ENCODE results near the gene GLYATL2.

- TF ChIP-seq EZH2 (IDR thresholded peaks at IDR 0.05; ENCODE audit: borderline replicate concordance, insufficient read depth, low read depth, low read length, poor library complexity, severe bottlenecking) (no peak), CTCF (IDR thresholded peaks at IDR 0.05) (no peak)
These were observed 12.4 kb downstream of the GLYATL2 start for GRCh38 chr11:58832056-58832645.
